K562 (cell line): Measurements from ENCODE around the gene DACT3. TPM values are rescaled to one million over a fixed set of nuclear protein-coding genes. Genes with fewer than 3 reads are reported as not detected.

ENCODE experiments used
- ARID1B ChIP-seq: fragments of 450-650 bp; IDR thresholded peaks from 2 replicates; pipeline ENCODE4 v1.6.1; 2016; ENCODE audit warnings: antibody characterized with exemption, mild to moderate bottlenecking, inconsistent platforms
- ATF7 ChIP-seq: fragments of 450-650 bp; IDR thresholded peaks from 2 replicates; pipeline ENCODE4 v1.7.1; 2014; ENCODE audit warnings: mild to moderate bottlenecking, moderate library complexity
- CHD2 ChIP-seq: IDR thresholded peaks from 2 replicates; pipeline ENCODE4 v1.6.1; 2011; ENCODE audit warnings: low read depth, low read length
- ETV5 ChIP-seq: sonication (generic); formaldehyde crosslinking; IDR thresholded peaks from 2 replicates; pipeline ENCODE4 v1.4.0; 2020; ENCODE audit warnings: low read depth, mild to moderate bottlenecking, missing genetic modification reagents
- GTF2F1 ChIP-seq: IDR thresholded peaks from 2 replicates; pipeline ENCODE4 v1.6.1; 2011; ENCODE audit warnings: low read depth, low read length, improper control_type of control experiment
- HDAC6 ChIP-seq: IDR thresholded peaks from 2 replicates; pipeline ENCODE4 v1.6.1; 2012; ENCODE audit warnings: low read depth, mild to moderate bottlenecking, control low read depth, inconsistent platforms, low read length, moderate library complexity
- JUND ChIP-seq, 2 experiments: IDR thresholded peaks; 2 replicates in 1 of 2; 3 replicates in 1 of 2; pipeline ENCODE4 v1.6.1; 2011; ENCODE audit warnings: borderline replicate concordance in 2 of 2, low read depth in 2 of 2, low read length in 2 of 2, improper control_type of control experiment in 1 of 2, missing biosample characterization in 1 of 2, missing genetic modification characterization in 1 of 2, missing genetic modification reagents in 1 of 2
- KDM5B ChIP-seq: fragments of 200-600 bp; sonication (generic); IDR thresholded peaks from 2 replicates; pipeline ENCODE4 v1.6.1; 2012; ENCODE audit warnings: low read depth, mild to moderate bottlenecking, moderate library complexity, low read length, control low read depth, inconsistent platforms; ENCODE audit not compliant: insufficient replicate concordance
- KLF13 ChIP-seq: fragments of 450-650 bp; IDR thresholded peaks from 2 replicates; pipeline ENCODE4 v1.6.1; 2016; ENCODE audit warnings: missing genetic modification characterization, low read depth, mild to moderate bottlenecking, missing compliant biosample characterization, moderate library complexity, borderline replicate concordance
- LARP7 ChIP-seq: fragments of 450-650 bp; IDR thresholded peaks from 2 replicates; pipeline ENCODE4 v1.6.1; 2016
- MAFK ChIP-seq: IDR thresholded peaks from 2 replicates; pipeline ENCODE4 v1.6.1; 2011; ENCODE audit warnings: low read length, improper control_type of control experiment
- MEF2D ChIP-seq: conservative IDR thresholded peaks from 2 replicates; pipeline ENCODE4 v1.6.1; 2016; ENCODE audit warnings: low read depth, missing genetic modification characterization, missing compliant biosample characterization
- MYNN ChIP-seq, 2 experiments: sonication (generic); formaldehyde crosslinking in 1 of 2; IDR thresholded peaks; 2 replicates each; pipeline versions ENCODE4 v1.5.0 to v1.6.1; 2016 to 2020; ENCODE audit warnings: antibody characterized with exemption in 1 of 2, missing genetic modification reagents in 1 of 2
- PTTG1 ChIP-seq: fragments of 450-650 bp; IDR thresholded peaks from 2 replicates; pipeline ENCODE4 v1.6.1; 2016; ENCODE audit warnings: low read depth, mild to moderate bottlenecking, missing genetic modification characterization, missing compliant biosample characterization
- SAP30 ChIP-seq: fragments of 200-600 bp; sonication (generic); IDR thresholded peaks from 2 replicates; pipeline ENCODE4 v1.6.1; 2012; ENCODE audit warnings: borderline replicate concordance, low read depth, mild to moderate bottlenecking, moderate library complexity, low read length, control low read depth, inconsistent platforms; ENCODE audit not compliant: insufficient read depth, poor library complexity, severe bottlenecking
- SMARCA5 ChIP-seq: fragments of 450-650 bp; IDR thresholded peaks from 2 replicates; pipeline ENCODE4 v1.6.1; 2016
- SP2 ChIP-seq: IDR thresholded peaks from 2 replicates; pipeline ENCODE4 v1.6.1; 2011; ENCODE audit warnings: mild to moderate bottlenecking, low read depth, low read length, moderate library complexity; ENCODE audit not compliant: poor library complexity, severe bottlenecking; ENCODE audit errors: extremely low read depth
- TAL1 ChIP-seq: fragments of 450-650 bp; IDR thresholded peaks from 2 replicates; pipeline ENCODE4 v1.6.1; 2016; ENCODE audit warnings: mild to moderate bottlenecking
- ZNF165 ChIP-seq: fragments of 250-450 bp; sonication (Bioruptor Pico); IDR thresholded peaks from 2 replicates; pipeline ENCODE4 v1.4.0; 2020; ENCODE audit warnings: borderline replicate concordance
- polyA plus RNA-seq, 8 experiments: library from polyadenylated mRNA; depleted of rRNA in 4 of 8; stranded (reverse) in 5 of 8; unstranded in 3 of 8; fragments of >200 nt; fragmentation: Nextera tagmentation in 2 of 8; fragmentation: Illumina TruSeq in 1 of 8; extraction: Ambion mirVana in 2 of 8; extraction: Trizol in 1 of 8; gene quantifications; 2 replicates each; pipeline versions ENCODE4 v1.2.1 to v1.2.3, GENCODE V29; 2011 to 2014; ENCODE audit warnings: inconsistent platforms in 1 of 8, missing spikeins in 1 of 8
- total RNA-seq, 7 experiments: library from RNA; depleted of rRNA in 6 of 7; stranded (reverse); fragments of >200 nt in 6 of 7; fragmentation: Illumina TruSeq in 2 of 7; extraction: Trizol in 2 of 7; gene quantifications; 2 replicates each; pipeline versions ENCODE4 v1.2.1 to v1.2.3, GENCODE V29; 2011 to 2021; ENCODE audit warnings: low replicate concordance in 1 of 7
- TF ChIP-seq, protein P1 (sequence below): fragments of 450-650 bp; IDR thresholded peaks from 2 replicates; pipeline ENCODE4 v1.6.1; 2016; ENCODE audit warnings: borderline replicate concordance
- TF ChIP-seq, protein P2 (sequence below): fragments of 450-650 bp; IDR thresholded peaks from 2 replicates; pipeline ENCODE4 v1.6.1; 2016; ENCODE audit warnings: low read depth, mild to moderate bottlenecking, moderate library complexity
- TF ChIP-seq, protein P3 (sequence below), 2 experiments: fragments of 450-650 bp; conservative IDR thresholded peaks; 2 replicates each; pipeline ENCODE4 v1.6.1; 2017; ENCODE audit warnings: mild to moderate bottlenecking in 2 of 2, moderate library complexity in 2 of 2
- TF ChIP-seq, protein P4 (sequence below): fragments of 250-450 bp; sonication (Bioruptor Pico); IDR thresholded peaks from 2 replicates; pipeline ENCODE4 v1.4.0; 2020

The DACT3 gene
- total and polyA plus RNA-seq, 9 of the 15 experiments (the other 6 are each of a cell fraction or from before 2014, with no cell fraction given), result 0.67 to 6.5 (median 3.5) TPM

DNA sequence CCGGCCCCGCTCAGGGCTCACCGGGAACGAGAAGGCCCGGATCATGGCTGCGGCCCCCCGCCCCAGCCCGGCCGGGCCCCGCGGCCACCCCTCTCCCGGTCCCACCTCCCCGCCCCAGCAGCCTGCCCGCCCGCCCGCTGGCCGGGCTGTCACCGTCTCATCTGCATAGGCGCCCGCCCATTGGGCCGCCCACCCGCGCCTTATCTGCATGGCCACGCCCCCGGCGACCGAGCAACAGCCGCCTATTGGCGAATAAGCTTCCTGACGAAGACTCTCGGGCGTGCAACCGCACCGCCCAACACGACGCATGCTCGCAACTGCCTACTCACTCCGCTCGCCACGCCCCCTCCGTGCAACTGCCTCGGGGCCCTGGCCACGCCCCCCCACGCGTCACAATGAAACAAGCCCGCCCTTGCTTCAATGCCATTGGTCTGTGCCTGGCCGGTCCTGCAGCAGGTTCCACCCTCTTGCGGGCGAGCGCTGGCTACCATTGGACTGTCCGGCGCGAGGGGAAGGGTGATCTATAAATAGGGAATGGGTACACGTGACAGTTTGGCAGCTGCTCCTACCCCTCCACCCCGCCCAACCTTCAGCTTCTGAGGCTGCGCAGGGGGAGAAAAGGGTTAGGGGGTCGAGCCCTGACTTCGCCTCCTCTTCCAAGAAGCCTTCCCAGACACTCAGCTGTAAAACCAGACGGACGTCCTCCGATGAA, at the start of gene DACT3 (continued):
- peak; percentile 76; the same call in 1 of the 2 replicates for TF ChIP-seq KLF13 (tag)
- TF ChIP-seq PTTG1 (tag), result no peak
- TF ChIP-seq, protein P1, sequence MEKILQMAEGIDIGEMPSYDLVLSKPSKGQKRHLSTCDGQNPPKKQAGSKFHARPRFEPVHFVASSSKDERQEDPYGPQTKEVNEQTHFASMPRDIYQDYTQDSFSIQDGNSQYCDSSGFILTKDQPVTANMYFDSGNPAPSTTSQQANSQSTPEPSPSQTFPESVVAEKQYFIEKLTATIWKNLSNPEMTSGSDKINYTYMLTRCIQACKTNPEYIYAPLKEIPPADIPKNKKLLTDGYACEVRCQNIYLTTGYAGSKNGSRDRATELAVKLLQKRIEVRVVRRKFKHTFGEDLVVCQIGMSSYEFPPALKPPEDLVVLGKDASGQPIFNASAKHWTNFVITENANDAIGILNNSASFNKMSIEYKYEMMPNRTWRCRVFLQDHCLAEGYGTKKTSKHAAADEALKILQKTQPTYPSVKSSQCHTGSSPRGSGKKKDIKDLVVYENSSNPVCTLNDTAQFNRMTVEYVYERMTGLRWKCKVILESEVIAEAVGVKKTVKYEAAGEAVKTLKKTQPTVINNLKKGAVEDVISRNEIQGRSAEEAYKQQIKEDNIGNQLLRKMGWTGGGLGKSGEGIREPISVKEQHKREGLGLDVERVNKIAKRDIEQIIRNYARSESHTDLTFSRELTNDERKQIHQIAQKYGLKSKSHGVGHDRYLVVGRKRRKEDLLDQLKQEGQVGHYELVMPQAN, result peak; percentile 55; the same call in 1 of the 2 replicates
- TF ChIP-seq, protein P2, sequence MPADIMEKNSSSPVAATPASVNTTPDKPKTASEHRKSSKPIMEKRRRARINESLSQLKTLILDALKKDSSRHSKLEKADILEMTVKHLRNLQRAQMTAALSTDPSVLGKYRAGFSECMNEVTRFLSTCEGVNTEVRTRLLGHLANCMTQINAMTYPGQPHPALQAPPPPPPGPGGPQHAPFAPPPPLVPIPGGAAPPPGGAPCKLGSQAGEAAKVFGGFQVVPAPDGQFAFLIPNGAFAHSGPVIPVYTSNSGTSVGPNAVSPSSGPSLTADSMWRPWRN, result peak; percentile 95
- TF ChIP-seq ZNF165 (CRISPR knock-in tag), result no peak
- TF ChIP-seq LARP7, result no peak
- no peak for TF ChIP-seq ETV5 (CRISPR knock-in tag)
- no peak for TF ChIP-seq KDM5B
- no peak for TF ChIP-seq MYNN (IDR thresholded peaks at IDR 0.05)
- TF ChIP-seq MYNN (CRISPR knock-in tag; IDR thresholded peaks at IDR 0.05), result no peak
- no peak for TF ChIP-seq ARID1B
- no peak for TF ChIP-seq SMARCA5
- TF ChIP-seq HDAC6, result no peak
- TF ChIP-seq, protein P3, sequence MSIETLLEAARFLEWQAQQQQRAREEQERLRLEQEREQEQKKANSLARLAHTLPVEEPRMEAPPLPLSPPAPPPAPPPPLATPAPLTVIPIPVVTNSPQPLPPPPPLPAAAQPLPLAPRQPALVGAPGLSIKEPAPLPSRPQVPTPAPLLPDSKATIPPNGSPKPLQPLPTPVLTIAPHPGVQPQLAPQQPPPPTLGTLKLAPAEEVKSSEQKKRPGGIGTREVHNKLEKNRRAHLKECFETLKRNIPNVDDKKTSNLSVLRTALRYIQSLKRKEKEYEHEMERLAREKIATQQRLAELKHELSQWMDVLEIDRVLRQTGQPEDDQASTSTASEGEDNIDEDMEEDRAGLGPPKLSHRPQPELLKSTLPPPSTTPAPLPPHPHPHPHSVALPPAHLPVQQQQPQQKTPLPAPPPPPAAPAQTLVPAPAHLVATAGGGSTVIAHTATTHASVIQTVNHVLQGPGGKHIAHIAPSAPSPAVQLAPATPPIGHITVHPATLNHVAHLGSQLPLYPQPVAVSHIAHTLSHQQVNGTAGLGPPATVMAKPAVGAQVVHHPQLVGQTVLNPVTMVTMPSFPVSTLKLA (conservative IDR thresholded peaks at IDR 0.05), result peak; percentile 97 to 98
- TF ChIP-seq CHD2, result 0 out of 2 replicates have a peak, but pooled peaks have one; percentile 22
- TF ChIP-seq, protein P4, sequence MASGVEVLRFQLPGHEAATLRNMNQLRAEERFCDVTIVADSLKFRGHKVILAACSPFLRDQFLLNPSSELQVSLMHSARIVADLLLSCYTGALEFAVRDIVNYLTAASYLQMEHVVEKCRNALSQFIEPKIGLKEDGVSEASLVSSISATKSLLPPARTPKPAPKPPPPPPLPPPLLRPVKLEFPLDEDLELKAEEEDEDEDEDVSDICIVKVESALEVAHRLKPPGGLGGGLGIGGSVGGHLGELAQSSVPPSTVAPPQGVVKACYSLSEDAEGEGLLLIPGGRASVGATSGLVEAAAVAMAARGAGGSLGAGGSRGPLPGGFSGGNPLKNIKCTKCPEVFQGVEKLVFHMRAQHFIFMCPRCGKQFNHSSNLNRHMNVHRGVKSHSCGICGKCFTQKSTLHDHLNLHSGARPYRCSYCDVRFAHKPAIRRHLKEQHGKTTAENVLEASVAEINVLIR (CRISPR knock-in tag), result peak; percentile 62; the same call in 1 of the 2 replicates
- no peak for TF ChIP-seq MAFK
- TF ChIP-seq SAP30, result peak; percentile 65
- TF ChIP-seq MEF2D (tag), result peak; percentile 94
- TF ChIP-seq SP2, result peak; percentile 47
- TF ChIP-seq GTF2F1, result no peak
- TF ChIP-seq ATF7, result peak; percentile 82
- no peak for TF ChIP-seq JUND (IDR thresholded peaks at IDR 0.05; ENCODE audit: borderline replicate concordance, low read depth, low read length)
- no peak for TF ChIP-seq JUND (tag; IDR thresholded peaks at IDR 0.05; ENCODE audit: borderline replicate concordance, low read depth, low read length)
- TF ChIP-seq TAL1, result no peak
